Measurements from ENCODE around the gene PPIL6.

DNA sequence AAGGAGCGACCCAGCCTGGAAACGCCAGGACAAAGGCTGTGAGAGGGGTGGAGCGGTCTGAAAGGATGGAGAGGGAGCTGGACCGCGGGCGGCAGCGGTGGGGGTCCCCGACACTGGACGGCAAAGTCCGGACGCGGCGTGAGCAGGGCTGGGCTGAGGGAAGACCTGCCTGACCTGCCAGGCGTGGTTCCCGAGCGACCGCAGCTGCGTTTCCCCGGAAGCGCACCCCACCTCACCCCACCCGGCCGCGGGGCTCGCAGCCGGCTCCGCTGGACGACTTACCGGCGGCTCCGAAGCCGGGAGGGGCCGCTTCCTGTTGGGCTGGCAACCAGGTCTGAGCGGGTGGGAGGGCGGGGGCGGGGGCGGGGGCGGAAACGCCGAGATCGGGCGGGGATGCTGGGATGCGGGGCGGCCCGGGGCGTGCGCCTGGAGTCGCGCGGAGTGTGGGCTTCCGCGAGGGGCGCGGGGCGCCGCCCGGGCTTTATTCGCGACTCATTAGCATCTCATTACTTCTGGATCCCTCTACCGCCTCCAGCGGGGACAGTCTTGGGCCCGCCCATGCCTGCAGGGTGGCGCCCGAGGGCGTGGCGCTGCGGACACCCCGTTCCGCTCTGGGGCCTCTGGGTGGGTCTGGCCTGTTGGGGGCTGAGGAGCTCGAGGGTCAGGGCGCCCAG is 15.1 kb upstream of the PPIL6 start, which contains the start of gene MICAL1:
- TF ChIP-seq, protein P1, sequence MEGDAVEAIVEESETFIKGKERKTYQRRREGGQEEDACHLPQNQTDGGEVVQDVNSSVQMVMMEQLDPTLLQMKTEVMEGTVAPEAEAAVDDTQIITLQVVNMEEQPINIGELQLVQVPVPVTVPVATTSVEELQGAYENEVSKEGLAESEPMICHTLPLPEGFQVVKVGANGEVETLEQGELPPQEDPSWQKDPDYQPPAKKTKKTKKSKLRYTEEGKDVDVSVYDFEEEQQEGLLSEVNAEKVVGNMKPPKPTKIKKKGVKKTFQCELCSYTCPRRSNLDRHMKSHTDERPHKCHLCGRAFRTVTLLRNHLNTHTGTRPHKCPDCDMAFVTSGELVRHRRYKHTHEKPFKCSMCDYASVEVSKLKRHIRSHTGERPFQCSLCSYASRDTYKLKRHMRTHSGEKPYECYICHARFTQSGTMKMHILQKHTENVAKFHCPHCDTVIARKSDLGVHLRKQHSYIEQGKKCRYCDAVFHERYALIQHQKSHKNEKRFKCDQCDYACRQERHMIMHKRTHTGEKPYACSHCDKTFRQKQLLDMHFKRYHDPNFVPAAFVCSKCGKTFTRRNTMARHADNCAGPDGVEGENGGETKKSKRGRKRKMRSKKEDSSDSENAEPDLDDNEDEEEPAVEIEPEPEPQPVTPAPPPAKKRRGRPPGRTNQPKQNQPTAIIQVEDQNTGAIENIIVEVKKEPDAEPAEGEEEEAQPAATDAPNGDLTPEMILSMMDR (IDR thresholded peaks at IDR 0.05; ENCODE audit: poor library complexity), result peak; percentile 26
- TF ChIP-seq EZH2 (IDR thresholded peaks at IDR 0.05; ENCODE audit: borderline replicate concordance), result no peak
- TF ChIP-seq EZH2phosphoT487 (IDR thresholded peaks at IDR 0.05; ENCODE audit: low read depth, severe bottlenecking, unreplicated experiment), result no peak

Measured in hepatocyte (in vitro differentiated cells).